ENCODE results near the gene ADAMTSL1.

ADAMTSL1 gene

DNA sequence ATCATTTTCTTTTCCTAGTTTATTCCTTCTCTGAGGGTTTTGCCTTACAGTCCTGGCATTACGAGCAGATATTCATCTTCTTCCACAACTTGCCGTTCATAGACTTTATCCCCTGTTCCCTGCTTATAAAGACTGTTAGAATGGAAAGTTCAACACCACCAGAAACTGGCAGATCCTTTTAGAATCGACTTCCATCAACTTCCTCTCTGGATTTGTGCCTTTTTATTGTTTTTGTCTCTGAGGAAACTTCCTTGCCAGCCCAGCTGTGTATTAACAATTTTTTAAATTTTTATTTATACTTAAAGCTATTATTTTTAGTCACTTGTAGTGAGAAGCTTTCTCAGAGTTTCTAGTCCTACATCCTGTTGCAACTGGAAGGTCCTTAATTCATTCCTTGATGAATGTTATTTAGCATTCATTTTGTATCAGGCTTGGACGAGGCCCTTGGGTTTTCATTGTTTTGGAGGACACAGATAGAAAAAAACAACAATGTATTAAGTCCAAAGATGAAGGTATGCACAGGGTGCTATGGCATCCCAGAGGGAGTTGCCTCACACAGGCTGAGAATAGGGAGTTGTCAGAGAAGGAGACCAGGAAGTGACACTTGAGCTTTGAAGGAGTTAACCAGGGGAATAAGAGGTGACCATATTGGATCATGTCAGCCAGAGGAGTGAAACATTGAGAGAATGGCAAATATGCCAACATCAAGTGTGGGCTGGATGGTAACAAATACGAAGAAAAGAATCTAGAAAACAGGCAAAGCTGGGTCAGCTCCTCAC lies 81.3 kb downstream of the ADAMTSL1 start:
- DNase-seq, result no peak

GRCh38 chr9:18564018-18564880 lies 90.3 kb downstream of the ADAMTSL1 start:
- DNase-seq, result no peak

DNA sequence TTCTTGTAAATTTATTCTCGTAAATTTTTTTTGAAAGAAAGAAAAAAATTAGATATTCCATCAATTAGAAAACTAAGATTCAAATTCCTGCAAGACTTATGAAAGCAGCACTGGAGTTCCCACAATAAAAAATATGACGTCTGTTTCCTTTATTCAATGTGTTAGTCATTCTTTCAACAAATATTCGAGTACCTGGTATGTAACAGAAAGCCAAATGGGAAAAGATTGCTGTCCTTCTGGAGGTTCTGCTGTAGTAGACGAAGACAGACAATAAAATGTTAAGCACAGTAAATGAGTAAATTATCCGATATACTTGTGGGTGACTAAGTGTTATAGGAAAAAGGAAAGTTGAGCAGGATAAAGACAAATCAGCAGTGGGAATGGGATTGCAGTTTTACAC lies 92.2 kb downstream of the ADAMTSL1 start:
- no peak for DNase-seq

DNA sequence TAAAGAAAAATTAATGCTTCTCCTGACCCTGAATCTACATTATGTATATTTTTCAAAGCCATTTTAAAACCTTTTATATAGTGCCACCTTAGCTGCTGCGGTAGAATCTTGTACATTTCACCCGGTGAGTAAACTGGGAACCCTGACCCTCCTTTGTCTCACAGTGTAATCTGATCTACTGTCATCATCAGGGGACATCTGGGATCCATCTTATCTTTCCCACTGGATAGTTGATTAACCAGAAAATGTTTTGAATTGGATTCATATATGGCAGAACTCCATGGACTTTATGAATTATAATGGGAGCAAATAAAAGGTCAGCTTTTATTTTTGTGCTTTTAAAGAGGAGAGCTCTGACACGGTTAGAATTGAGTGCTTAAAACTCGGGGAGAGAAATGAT lies 95.0 kb downstream of the ADAMTSL1 start:
- DNase-seq, result no peak

DNA sequence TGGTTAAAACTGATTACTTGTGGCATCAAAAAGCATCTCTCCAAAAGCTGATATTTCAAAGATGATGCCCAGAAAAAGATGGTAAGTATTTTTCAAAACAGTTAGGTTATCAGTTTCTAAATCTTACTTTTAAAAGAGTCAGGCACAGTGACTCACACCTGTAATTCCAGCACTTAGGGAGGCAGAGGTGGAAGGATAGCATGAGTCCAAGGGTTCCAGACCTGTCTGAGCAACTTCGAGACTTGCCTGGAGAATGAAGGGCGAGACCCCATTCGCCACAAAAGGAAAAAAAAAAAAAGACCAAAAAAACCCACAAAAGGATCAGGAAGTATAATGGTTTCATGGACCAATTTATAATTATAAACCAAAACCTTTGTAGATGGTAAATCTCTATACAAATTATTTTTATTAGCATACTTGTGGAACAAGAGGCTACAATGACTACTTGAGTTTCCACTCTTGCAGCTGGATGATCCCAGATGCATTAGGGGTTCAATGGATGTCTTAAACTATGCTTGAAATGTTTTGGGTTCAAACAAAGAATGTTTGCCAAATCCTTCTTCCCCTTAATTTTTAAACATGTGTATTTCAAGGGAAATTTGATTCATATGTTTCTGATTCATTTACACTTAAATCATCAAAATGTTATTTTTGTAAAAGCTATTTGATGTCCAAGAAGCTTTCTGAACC lies 96.1 kb downstream of the ADAMTSL1 start:
- no peak for DNase-seq

- DNase-seq, result no peak
Observed at GRCh38 chr9:18573021-18573556, 99.1 kb downstream of the ADAMTSL1 start.

GRCh38 chr9:18575686-18576085 lies 101.7 kb downstream of the ADAMTSL1 start:
- no peak for DNase-seq

DNA sequence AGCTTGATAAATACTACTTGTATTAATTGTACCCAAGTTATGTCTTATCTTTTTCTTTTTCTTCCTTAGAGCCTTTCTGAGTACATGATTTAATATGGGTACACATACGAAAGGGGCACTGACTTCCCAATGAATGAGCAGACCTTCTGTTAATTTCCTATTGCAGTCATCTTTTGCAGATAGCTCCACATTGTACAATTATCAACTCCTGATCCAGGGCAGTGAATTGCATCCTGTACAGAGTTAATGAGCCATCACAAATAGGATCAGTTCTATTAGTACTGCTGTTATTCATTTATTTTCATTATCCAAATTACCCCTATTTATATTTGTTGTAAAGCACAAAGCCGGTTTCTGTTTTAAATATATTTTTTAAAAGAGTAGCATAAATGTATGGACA lies 105.6 kb downstream of the ADAMTSL1 start:
- DNase-seq, result no peak

- DNase-seq, result no peak
Observed at GRCh38 chr9:18580151-18580550, 106.2 kb downstream of the ADAMTSL1 start.

DNA sequence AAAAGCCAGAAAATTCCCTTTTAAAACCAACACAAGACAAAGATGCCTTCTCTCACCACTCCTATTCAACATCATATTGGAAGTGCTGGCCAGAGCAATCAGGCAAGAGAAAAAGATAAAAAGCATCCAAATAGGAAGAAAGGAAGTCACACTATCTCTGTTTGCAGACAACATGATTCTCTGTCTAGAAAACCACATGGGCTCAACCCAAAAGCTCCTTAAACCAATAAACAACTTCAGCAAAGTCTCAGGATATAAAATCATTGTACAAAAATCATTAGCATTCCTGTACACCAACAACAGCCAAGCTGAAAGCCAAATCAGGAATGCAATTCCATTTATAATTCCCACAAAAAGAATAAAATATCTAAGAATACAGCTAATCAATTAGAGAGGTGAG lies 112.0 kb downstream of the ADAMTSL1 start:
- DNase-seq, result no peak

- DNase-seq, result no peak
Observed at GRCh38 chr9:18588002-18588401, 114.0 kb downstream of the ADAMTSL1 start.

DNA sequence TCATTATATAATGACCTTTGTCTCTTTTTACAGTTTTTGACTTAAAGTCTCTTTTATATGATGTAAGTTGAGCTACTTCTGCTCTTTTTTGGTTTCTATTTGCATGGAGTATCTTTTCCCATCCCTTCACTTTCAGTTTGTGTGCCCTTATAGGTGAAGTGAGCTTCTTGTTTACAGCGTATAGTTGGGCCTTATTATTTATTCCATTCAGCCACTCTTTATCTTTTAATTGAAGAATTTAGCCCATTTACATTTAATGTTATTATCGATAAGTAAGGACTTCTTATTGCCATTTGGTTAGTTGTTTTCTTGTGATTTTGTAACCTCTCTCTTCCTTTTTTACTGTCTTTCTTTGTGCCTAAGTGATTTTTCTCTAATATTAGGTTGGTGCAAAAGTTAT lies 117.3 kb downstream of the ADAMTSL1 start:
- DNase-seq, result no peak

DNA sequence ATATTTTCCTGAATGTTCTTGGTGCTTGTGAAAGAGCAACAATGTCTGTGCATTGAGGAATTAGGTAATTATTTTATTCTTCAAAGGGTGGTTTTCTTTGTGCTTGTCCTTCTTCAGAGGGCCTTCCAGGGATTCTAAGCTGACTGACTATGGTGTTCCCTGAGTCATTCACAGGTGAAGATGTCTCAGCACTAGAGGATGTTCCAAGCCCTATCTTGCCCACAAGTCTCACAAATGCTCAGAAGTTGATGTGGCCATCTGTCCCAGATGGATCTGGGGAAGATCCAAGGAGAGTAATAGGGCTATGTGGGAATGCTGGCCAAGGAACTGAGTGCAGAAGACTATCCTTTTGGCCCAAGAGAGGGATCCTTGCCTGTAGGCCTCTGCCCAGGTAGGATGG lies 120.9 kb downstream of the ADAMTSL1 start:
- DNase-seq, result no peak

DNA sequence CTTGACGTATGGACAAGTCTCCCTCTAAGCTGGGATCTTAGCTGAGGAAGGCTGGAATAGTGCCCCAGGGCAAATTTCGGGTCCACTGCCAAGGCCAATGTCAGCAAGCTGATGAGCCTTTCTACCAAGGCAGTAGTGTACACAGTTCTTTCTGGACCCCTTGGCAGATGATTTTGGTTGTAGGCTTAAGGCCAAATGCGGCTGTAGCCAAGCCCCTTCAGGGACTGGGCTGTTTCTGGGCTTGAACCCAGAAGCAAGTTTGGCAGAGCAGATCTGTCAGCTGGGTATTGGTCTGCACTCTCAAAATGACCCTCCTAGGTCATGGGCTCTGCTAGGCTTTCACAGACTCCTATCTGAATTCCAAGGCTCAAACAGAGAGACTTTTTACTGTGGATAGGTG lies 121.6 kb downstream of the ADAMTSL1 start:
- no peak for DNase-seq

DNA sequence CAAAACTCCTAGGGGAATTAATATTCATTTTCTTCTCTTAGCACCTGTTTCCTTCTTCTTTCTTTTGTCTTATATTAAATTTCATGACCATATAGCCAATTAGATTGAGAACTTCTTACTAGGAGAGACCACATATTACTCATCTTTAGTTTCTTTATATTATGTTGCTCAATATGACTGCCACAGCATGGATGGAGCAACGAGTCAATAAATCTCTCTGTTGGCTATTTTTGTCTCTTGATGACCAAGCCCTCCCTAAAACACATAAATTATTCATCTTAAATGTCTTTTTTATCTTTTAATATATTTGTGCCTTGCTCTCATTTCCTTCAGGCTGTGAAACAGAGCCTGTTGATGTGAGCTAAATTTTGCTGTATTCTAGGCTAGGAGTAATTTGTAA lies 123.0 kb downstream of the ADAMTSL1 start:
- DNase-seq, result no peak

DNA sequence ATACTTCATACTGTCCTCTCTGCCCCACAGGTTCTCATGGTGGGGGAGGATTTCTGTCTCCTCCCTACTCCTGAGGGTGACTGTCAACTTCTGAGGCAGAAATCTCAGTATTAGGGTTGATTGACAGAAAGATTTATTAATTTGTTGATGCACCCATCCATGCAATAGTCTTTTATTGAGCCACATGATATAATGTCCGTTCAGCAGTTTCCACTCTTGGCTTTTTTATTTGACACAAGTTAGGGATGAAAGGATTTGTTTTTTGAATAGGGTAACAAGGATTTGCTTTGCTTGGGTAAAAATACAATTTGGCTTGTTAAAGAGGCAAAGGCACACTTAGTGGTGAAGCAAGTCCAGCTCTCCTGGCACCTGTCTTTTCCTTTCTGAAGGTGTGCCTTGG lies 125.0 kb downstream of the ADAMTSL1 start:
- DNase-seq, result no peak

GRCh38 chr9:18601026-18601425 lies 127.1 kb downstream of the ADAMTSL1 start:
- DNase-seq, result no peak

DNA sequence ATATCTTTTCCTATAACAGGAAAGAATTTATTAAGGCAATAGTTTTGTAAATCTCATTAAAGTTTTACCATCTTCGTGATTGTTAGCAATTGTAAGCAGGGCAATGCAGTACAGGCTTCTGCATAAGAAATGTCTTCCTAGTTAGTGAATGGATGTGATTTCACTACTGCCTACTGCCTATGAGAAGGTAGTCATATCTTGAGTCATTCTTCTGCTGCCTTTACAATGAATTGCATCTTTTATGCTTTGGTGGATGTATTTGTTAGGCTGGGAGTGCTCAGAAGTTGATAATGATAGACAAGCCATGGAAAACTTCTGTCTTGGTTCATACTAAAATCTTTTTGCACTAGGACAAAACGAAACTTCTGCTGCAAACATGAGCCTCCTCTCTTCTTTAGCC lies 128.0 kb downstream of the ADAMTSL1 start:
- no peak for DNase-seq

DNA sequence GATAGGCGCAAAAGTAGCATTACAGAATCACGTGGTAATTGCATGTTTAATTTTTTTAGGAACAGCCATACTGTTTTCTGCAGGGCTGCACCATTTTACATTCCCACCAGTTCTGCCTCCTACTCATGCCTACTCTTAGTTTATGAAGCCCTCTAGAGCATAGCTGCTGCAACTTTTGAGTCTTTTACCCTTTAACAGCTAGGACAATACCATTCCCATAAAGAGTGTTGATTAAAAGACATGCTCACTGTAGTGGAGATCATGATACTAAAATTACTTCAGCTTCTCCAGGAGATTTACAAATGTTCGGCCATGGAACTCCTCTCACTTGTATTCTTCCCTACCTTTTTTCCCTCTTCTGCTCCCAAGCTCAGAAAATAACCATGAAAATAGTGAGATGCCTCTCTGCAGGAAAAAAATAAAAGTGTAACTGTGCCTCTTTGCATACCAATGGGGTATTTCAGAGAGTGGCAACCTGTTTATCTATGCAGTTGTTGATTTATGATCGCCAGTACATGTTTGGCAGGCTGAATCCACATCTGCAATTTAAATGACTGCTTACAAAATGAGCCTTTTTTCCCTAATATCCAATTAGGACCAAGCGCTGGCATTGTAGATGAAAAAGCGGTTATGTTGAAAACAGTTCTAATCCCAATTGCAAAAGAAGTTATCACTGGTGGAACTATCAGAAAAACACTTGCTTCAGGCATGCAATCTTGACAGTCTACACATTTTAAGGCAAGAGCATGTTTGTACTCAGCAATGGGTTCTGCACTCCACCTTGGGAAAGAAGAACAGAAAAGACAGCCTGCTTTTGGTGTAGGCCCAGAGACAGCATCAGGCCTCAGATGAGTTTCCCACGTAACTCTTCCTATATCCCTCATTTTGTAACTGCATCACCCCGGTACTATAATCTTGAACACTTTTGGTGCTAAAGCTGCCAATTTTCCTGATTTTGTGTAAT lies 131.1 kb downstream of the ADAMTSL1 start:
- no peak for DNase-seq

GRCh38 chr9:18605766-18606180 lies 131.8 kb downstream of the ADAMTSL1 start:
- DNase-seq, result no peak

DNA sequence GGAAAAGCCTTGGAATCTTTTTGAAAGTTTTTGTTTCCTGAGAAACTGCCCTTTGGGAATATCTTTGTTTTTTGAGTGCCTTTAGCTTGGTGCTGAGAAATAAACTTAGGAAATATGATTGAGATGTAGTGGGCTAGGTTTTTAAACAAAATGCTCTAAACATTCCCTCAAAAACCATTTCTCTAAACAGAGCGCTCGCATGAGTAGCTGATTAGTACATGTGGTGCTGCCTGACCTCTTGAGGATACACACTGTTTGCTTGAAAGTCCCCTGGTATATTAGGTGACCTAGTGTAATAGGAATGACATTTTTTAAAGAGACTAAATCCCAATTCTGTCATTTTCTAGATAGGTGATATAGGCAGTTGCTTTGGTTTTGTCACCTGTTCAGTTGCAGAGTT lies 132.3 kb downstream of the ADAMTSL1 start:
- DNase-seq, result no peak

DNA sequence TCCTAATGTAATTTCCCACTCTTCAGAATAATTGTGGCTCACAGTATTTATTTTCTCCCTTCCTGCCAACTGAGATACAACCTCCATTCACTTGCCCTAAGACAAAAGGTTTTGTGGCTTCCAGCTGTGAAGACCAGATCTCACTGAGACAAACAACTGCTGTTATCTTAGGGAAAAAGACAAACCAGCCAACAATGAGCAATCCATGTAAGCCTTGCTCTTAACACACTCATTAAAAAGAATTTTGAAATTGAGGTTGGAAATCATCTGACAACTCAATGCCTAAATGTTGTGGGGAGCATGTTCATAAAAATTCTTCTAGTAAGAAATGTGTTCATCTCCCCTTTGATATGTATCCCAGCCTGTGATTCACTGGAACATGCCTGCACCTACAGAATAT lies 132.9 kb downstream of the ADAMTSL1 start:
- DNase-seq, result no peak
